HG03469 (cell line): Measurements from ENCODE around the gene S100A10.

Experiments
- ATAC-seq: cut with Tn5 transposase; IDR thresholded peaks from one replicate; pipeline ENCODE4 v1.9.1; 2021; ENCODE audit warnings: mild to moderate bottlenecking, moderate library complexity, moderate number of reproducible peaks; ENCODE audit not compliant: unreplicated experiment

The S100A10 gene

GRCh38 chr1:152013664-152014237 lies 20.1 kb upstream of the S100A10 start:
- ATAC-seq = no peak

- no peak for ATAC-seq
Observed at GRCh38 chr1:152009691-152010090, 16.0 kb upstream of the S100A10 start.

- no peak for ATAC-seq
Observed at GRCh38 chr1:152007047-152007446, 13.4 kb upstream of the S100A10 start.

GRCh38 chr1:152005360-152005912 lies 11.8 kb upstream of the S100A10 start:
- no peak for ATAC-seq

- ATAC-seq = no peak
Observed at GRCh38 chr1:152003846-152004442, 10.3 kb upstream of the S100A10 start.

- ATAC-seq = no peak
Observed at GRCh38 chr1:152002960-152003359, 9.3 kb upstream of the S100A10 start.

- no peak for ATAC-seq
Observed at GRCh38 chr1:152001631-152002584, 8.2 kb upstream of the S100A10 start.

- no peak for ATAC-seq
Observed at GRCh38 chr1:152000964-152001630, 7.4 kb upstream of the S100A10 start.

GRCh38 chr1:151998611-151999362 lies 5.1 kb upstream of the S100A10 start:
- no peak for ATAC-seq

GRCh38 chr1:151997284-151997570 lies 3.6 kb upstream of the S100A10 start:
- ATAC-seq = no peak

GRCh38 chr1:151995774-151996173 lies 2.1 kb upstream of the S100A10 start:
- no peak for ATAC-seq

- ATAC-seq = no peak
Observed at GRCh38 chr1:151994956-151995355, 1.3 kb upstream of the S100A10 start.

- ATAC-seq = no peak
Observed at GRCh38 chr1:151993084-151993733, 450 bp downstream of the S100A10 start.

- ATAC-seq = no peak
Observed at GRCh38 chr1:151992303-151993083, 1.2 kb downstream of the S100A10 start.

GRCh38 chr1:151991663-151992302 lies 1.9 kb downstream of the S100A10 start:
- ATAC-seq = no peak

GRCh38 chr1:151990856-151991198 lies 2.8 kb downstream of the S100A10 start:
- ATAC-seq = no peak

GRCh38 chr1:151990058-151990855 lies 3.4 kb downstream of the S100A10 start:
- ATAC-seq = no peak
